ENCODE measurements around the gene FKBP10. TPM values are rescaled to one million over a fixed set of nuclear protein-coding genes. Genes with fewer than 3 reads are reported as not detected.

The FKBP10 gene
- total RNA-seq, 1 donor from 2014 or later, result 401 TPM

GRCh38 chr17:41769346-41769862 is 43.4 kb upstream of the FKBP10 start:
- H3K36me3 Mint-ChIP-seq, result peaks cover 34% of the 10 kb centered on the region
- H3K9me3 Mint-ChIP-seq, result no peaks in the 10 kb centered on the region
- peaks cover 23% of the 10 kb centered on the region for H3K4me1 Mint-ChIP-seq
- no peak overlapping the region for H3K4me3 Mint-ChIP-seq
- no peak overlapping the region for H3K27ac Mint-ChIP-seq
- no peaks in the 10 kb centered on the region for H3K27me3 Mint-ChIP-seq (ENCODE audit: low read depth)
- no peak for TF ChIP-seq CTCF (IDR thresholded peaks at IDR 0.05; ENCODE audit: unreplicated experiment)
- no peak for DNase-seq (ENCODE audit: low spot score in 2 of 2, unreplicated experiment in 2 of 2)

- Mint-ChIP-seq H3K27ac (no peak overlapping the region), H3K9me3 (no peaks in the 10 kb centered on the region), H3K36me3 (peaks cover 30% of the 10 kb centered on the region), H3K4me1 (peaks cover 25% of the 10 kb centered on the region), H3K4me3 (no peak overlapping the region), H3K27me3 (ENCODE audit: low read depth) (no peaks in the 10 kb centered on the region)
- no peak for DNase-seq (ENCODE audit: low spot score in 2 of 2, unreplicated experiment in 2 of 2)
- no peak for TF ChIP-seq CTCF (IDR thresholded peaks at IDR 0.05; ENCODE audit: unreplicated experiment)
Observed at GRCh38 chr17:41769985-41770384, 42.8 kb upstream of the FKBP10 start.

GRCh38 chr17:41771389-41772206 is 41.2 kb upstream of the FKBP10 start:
- Mint-ChIP-seq H3K36me3 (peaks cover 28% of the 10 kb centered on the region), H3K4me3 (no peak overlapping the region), H3K27ac (peak overlapping the region; percentile 95), H3K4me1 (peaks cover 37% of the 10 kb centered on the region), H3K27me3 (ENCODE audit: low read depth) (no peaks in the 10 kb centered on the region), H3K9me3 (no peaks in the 10 kb centered on the region)
- TF ChIP-seq CTCF (IDR thresholded peaks at IDR 0.05; ENCODE audit: unreplicated experiment), result no peak
- no peak for DNase-seq (ENCODE audit: low spot score in 2 of 2, unreplicated experiment in 2 of 2)

- peaks cover 40% of the 10 kb centered on the region for H3K4me1 Mint-ChIP-seq
- H3K36me3 Mint-ChIP-seq, result peaks cover 23% of the 10 kb centered on the region
Observed at GRCh38 chr17:41772218-41772585, 40.6 kb upstream of the FKBP10 start.

GRCh38 chr17:41772586-41773189 is 40.1 kb upstream of the FKBP10 start:
- Mint-ChIP-seq H3K36me3 (peaks cover 21% of the 10 kb centered on the region), H3K27ac (peak overlapping the region; percentile 95), H3K4me1 (peaks cover 44% of the 10 kb centered on the region), H3K4me3 (no peak overlapping the region), H3K9me3 (no peaks in the 10 kb centered on the region), H3K27me3 (ENCODE audit: low read depth) (no peaks in the 10 kb centered on the region)
- TF ChIP-seq CTCF (IDR thresholded peaks at IDR 0.05; ENCODE audit: unreplicated experiment), result no peak
- no peak for DNase-seq (ENCODE audit: low spot score in 2 of 2, unreplicated experiment in 2 of 2)

More at GRCh38 chr17:41772218-41772585, 40.6 kb upstream of the FKBP10 start:
- no peaks in the 10 kb centered on the region for H3K9me3 Mint-ChIP-seq
- H3K27me3 Mint-ChIP-seq (ENCODE audit: low read depth), result no peaks in the 10 kb centered on the region
- DNase-seq (ENCODE audit: low spot score in 2 of 2, unreplicated experiment in 2 of 2), result peak in 1 of 2 experiments; percentile 78
- H3K4me3 Mint-ChIP-seq, result no peak overlapping the region
- no peak for TF ChIP-seq CTCF (IDR thresholded peaks at IDR 0.05; ENCODE audit: unreplicated experiment)
- peak overlapping the region; percentile 95 for H3K27ac Mint-ChIP-seq
